GM13977 (cell line): ENCODE measurements around the gene PTPRM.

ENCODE experiments used
- DNase-seq: peaks from one replicate; pipeline ENCODE4 v3.0.0; 2012; ENCODE audit warnings: low spot score
- in situ Hi-C: fragments of 300-500 bp; cut with MboI; formaldehyde crosslinking; loops from one replicate; pipeline ENCODE4 v1.12.0; 2022; ENCODE audit warnings: low sequenced_read_pairs, low pct_unique_long_range_greater_than_20kb, mixed read lengths, inconsistent platforms; ENCODE audit not compliant: unreplicated experiment
- TF ChIP-seq, protein P1 (sequence below): IDR thresholded peaks from 2 replicates; pipeline ENCODE4 v1.5.1; 2012; ENCODE audit warnings: mild to moderate bottlenecking, control low read depth; ENCODE audit not compliant: insufficient read depth; ENCODE audit errors: extremely low read depth, missing control alignments

The PTPRM gene

DNA sequence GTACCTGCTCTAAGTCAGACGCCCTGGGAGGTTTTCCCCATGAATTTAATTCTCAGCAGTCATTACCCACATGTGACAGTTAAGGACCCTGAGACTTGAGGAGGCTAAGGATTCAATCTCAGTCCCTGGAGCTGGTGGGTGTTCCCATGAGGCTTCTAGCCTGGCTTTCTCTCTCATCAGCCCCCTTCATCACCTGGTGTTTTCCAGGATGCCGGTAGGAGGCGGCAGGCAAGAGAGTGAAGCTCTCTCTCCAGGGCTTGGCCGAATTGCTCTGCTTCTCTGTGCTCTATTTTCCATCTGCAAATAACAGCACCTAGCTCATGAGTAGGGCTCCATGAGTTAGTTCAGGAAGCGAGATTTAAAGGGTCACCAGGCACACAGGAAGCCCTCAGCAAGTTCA lies 241.9 kb downstream of the PTPRM start:
- DNase-seq, result no peak
- TF ChIP-seq, protein P1, sequence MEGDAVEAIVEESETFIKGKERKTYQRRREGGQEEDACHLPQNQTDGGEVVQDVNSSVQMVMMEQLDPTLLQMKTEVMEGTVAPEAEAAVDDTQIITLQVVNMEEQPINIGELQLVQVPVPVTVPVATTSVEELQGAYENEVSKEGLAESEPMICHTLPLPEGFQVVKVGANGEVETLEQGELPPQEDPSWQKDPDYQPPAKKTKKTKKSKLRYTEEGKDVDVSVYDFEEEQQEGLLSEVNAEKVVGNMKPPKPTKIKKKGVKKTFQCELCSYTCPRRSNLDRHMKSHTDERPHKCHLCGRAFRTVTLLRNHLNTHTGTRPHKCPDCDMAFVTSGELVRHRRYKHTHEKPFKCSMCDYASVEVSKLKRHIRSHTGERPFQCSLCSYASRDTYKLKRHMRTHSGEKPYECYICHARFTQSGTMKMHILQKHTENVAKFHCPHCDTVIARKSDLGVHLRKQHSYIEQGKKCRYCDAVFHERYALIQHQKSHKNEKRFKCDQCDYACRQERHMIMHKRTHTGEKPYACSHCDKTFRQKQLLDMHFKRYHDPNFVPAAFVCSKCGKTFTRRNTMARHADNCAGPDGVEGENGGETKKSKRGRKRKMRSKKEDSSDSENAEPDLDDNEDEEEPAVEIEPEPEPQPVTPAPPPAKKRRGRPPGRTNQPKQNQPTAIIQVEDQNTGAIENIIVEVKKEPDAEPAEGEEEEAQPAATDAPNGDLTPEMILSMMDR, result no peak
- in situ Hi-C loops, result no loop called here

DNA sequence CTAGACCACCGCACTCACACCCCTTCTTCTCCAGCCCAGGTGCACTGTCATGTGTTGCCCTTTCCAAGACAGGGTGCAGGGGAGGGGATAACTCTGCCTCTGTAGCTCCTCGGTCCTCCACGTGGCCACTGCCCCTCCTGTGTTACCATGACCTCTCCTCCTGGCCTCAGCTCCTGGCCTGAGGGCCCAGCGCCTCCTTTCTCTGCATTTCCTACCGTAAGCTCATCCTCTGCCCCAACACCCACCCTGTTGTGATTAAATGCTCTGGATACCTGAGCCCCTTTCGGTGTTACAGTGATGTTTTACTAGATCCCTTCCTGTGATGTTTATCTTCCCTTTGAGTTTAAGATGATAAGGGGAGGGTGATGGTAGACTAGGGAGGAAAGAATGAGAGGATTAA lies 242.3 kb downstream of the PTPRM start:
- no peak for DNase-seq
- in situ Hi-C loops, result no loop called here
- TF ChIP-seq, protein P1, result no peak

DNA sequence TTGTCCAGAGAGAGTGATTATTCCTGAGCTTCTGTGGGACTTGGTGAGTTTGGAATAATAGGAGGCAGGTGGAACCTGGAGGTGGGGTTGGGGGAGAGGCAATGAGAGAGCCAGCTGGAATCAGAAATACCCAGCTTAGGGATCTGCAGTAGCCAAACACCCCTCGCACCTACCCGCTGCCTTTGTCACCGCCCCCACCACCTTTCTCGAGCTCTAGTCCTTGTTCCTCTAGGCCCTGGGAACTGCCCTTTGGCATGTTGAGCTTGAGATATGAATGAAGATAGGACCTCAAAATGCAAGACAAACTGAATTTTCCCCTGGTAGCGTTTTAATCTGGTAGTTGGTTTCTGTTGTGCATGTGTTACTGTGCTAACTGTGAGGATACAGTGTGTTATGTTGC lies 242.9 kb downstream of the PTPRM start:
- no peak for DNase-seq
- in situ Hi-C loops, result no loop called here
- TF ChIP-seq, protein P1, result no peak

DNA sequence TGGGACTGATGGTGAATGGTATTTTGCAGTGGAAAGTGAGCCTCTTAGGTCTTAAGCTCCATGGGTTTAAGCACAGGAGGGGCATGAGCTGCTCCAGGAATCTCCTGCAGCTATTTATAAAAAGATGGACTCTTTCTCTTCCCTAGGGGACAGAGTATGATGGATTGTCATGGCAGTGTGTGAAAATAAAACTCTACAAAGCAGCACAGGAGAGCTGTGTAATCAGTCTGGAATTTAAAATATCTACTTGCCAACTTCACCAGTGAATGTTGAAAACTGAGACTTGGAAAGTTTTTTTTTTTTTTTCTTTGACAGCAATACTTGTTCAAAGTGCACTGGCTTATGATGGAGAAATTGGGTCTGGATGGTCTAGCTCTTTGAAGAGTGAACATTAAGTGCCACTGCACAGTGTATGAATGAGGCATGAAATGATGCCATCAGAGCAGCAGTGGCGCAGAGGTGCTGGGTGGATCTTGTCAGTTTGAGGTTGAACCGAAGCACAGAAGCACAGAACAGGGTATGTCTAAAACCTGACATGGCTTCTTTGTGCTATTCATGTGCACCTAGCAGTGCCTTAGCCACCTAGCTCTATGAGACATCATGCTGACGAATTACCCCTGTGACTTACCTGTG lies 245.4 kb downstream of the PTPRM start:
- in situ Hi-C loops, result no loop called here
- DNase-seq, result no peak
- TF ChIP-seq, protein P1, result no peak

DNA sequence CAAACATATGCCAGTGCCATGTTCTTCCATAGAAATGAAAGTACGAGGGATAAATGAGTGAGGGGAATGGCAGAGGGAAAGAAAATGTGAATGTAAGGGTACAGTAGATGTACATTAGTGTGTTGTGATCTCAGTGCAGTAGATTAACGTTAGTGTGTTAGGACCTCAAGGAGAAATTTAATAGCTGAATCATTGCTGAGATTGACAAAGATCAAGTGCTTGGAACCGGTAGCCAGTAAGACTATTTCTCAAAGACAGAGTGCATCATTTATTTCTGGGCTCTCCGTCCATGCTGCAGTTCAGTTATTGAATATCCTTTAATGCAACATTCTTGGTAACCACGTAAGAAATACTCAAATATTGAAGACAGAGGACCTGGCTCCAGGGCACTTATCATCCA lies 246.0 kb downstream of the PTPRM start:
- no peak for DNase-seq
- in situ Hi-C loops, result no loop called here
- TF ChIP-seq, protein P1, result no peak

DNA sequence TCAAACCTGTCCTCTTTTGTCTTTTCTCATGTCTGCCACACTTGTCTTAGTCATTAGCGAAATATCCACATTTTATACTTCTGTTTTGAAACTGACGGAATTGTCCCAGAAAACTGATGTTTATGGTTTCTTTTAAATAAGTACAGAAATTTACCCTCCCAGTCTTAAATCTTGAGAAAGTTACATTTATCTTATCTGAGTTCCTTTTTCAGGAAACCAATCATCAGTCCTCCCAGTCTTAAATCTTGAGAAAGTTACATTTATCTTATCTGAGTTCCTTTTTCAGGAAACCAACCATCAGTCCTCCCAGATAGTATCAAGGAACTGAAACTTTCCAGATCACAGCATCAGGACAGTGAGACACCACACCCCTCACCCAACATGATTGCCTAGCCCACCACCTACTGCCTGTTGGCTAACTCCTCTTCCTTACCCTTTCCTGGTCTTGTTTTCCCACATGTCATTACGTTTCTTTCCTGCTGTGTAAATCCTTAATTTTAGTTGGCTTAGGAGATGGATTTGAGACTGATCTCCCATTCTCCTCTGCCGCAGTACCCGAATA lies 247.7 kb downstream of the PTPRM start:
- TF ChIP-seq, protein P1, result no peak
- no peak for DNase-seq
- in situ Hi-C loops, result no loop called here
